GM19468 (cell line): Measurements from ENCODE around the gene GATAD2B.
"Not testable (repeated sequence)": the region's sequence is repeated elsewhere in the genome, so short reads cannot be mapped to it uniquely, and the experiment has no call there.

ENCODE experiments used
- ATAC-seq: cut with Tn5 transposase; IDR thresholded peaks from one replicate; pipeline ENCODE4 v1.9.1; 2021; ENCODE audit warnings: mild to moderate bottlenecking, moderate library complexity, moderate number of reproducible peaks; ENCODE audit not compliant: unreplicated experiment; ENCODE audit errors: extremely low read depth

The GATAD2B gene

DNA sequence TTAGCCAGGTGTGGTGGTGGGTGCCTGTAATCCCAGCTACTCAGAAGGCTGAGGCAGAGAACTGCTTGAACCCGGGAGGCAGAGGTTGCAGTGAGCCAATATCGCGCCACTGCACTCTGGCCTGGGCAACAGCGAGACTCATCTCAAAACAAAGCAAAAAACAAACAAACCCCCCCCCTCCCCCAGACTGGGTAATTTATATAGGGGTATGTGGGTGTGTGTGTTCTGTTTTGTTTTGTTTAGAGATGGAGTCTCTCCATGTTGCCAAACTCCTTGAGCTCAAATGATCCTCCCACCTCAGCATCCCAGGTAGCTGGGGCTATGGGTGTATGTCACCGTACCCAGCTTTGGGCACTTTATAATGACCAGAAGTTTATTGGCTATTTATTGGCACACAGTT is 74.0 kb downstream of the GATAD2B start:
- ATAC-seq = no peak

DNA sequence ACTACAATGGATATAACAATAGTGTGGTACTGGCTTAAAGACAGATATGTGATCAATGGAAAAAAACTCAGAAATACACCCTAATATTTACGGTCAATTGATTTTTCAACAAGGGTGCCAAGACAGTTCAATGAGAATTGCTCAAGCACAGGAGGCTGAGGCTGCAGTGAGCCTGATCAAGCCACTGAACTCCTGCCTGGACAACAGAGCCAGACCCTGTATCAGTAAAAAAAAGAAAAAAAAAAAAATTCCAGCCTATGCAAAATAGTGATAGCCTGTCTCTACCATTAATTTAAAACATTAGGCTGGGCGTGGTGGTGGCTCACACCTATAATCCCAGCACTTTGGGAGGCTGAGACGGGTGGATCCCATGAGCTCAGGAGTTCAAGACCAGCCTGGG is 77.6 kb downstream of the GATAD2B start:
- no peak for ATAC-seq

DNA sequence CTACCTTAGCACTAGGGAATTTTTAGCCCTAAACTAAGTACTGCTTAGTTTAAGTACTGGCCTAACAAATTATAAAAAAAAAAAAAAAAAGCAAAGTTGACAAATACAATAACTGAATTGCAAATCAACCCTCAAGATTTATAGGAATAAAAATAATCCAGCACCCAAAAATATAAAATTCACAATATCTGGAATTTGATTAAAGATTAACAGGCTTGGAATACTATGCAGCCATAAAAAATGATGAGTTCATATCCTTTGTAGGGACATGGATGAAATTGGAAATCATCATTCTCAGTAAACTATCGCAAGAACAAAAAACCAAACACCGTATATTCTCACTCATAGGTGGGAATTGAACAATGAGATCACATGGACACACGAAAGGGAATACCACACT is 78.4 kb downstream of the GATAD2B start:
- ATAC-seq = not testable (repeated sequence)

DNA sequence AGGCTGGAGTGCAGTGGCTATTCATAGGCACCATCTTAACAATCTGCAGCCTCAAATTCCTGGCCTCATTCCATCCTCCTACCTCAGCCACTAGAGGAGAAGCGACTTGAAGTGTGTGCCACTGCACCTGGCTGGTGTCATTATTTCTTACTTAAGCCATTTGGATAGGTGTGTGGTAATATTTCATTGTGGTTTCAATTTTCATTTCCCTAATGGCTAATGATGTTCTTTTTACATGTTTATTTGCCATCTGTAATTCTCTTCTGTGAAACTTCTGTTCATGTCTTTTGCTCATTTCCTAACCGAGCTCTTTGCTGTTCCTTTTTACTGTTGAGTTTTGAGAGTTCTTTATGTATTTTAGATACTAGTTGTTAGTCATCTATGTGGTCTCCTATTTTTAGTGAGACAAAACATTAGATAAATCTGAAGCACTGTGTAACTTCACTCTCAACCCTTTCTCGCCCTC is 80.7 kb downstream of the GATAD2B start:
- ATAC-seq = peak; percentile 64

DNA sequence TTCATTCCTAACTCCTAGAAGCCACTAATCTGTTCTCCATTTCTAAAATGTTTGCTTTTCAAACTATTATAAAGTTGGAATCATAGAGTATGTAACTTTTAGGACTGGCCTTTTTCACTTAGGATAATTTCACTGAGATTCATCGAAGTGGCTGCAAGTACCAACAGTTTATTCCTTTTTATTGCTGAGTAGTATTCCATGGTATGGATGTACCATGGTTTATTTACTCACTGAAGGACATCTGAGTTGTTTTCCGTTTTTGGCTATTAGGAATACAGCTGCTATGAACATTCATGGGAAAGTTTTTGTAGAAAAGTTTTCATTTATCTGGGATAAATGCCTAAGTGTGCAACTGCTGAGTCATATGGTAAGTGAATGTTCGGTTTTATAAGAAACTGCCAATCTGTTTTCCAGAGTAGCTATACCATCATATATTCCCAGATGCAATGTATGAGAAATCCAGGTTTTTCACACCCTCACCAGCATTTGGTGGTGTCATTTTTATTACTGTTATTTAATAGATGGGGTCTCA is 81.2 kb downstream of the GATAD2B start:
- no peak for ATAC-seq

DNA sequence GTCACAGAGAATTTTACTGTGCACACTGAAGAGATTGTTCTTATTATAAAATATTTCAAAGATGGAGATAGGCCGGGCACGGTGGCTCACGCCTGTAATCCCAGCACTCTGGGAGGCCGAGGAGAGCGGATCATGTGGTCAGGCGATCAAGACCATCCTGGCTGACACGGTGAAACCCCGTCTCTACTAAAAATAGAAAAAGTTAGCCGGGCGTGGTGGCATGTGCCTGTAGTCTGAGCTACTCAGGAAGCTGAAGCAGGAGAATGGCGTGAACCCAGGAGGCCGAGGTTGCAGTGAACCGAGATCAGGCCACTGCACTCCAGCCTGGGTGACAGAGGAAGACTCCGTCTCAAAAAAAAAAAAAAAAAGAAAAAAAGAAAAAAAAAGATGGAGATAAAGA is 82.0 kb downstream of the GATAD2B start:
- not testable (repeated sequence) for ATAC-seq

DNA sequence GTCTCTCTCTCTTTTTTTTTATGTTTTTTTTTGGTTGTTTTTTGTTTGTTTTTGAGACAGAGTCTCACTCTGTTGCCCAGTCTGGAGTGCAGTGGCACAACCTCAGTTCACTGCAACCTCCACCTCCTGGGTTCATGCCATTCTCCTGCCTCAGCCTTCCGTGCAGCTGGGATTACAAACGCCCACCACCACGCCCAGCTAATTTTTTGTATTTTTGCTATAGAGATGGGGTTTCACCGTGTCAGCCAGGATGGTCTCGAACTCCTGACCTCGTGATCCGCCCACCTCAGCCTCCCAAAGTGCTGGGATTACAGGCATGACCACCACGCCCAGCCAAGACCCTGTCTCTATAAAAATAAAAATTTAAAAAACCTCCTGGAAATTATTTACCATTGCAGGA is 88.8 kb downstream of the GATAD2B start:
- ATAC-seq = not testable (repeated sequence)

DNA sequence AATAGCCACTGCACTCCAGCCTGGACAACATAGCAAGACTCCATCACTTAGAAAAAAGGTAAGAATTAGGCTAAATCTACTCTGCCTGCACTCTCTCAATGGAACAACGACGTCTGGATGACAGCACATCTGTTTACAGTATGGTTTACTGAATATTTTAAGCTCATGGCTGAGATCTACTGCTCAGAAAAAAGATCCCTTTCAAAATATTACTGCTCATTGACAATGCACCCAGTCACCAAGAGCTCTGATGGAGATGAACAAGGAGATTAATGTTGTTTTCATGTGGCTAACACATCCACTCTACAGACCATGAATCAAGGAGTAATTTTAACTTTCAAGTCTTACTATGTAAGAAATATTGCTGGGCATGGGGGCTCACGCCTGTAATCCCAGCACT is 89.6 kb downstream of the GATAD2B start:
- no peak for ATAC-seq

DNA sequence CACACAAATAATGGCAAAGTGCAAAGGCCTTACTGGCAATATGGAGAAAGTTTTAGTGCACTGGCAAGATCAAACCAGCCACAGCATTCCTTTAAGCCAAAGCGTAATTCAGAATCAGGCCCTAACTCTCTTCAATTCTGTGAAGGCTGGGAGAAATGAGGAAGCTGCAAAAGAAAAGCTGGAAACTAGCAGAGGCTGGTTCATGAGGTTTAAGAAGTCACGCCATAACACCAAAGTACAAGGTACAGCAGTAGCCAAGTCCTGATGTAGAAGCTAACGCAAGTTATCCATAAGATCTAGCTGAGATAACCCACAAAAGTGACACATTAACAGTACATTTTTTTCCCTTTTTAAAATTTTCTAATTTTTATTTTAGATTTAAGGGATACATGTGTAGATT is 90.5 kb downstream of the GATAD2B start:
- no peak for ATAC-seq

DNA sequence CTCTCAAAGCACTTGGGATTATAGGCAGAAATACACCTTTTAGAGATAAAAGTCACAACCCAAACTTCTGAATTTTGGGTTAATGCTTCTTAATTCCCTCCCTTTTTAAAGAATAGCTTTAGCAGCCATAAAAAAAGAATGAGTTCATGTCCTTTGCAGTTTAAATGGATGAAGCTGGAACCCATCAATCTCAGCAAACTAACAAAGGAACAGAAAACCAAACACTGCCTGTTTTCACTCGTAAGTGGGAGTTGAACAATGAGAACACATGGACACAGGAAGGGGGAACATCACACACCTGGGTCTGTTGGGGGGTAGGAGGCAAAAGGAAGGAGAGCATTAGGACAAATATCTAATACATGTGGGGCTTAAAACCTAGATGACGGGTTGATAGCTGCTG is 91.7 kb downstream of the GATAD2B start:
- ATAC-seq = no peak

DNA sequence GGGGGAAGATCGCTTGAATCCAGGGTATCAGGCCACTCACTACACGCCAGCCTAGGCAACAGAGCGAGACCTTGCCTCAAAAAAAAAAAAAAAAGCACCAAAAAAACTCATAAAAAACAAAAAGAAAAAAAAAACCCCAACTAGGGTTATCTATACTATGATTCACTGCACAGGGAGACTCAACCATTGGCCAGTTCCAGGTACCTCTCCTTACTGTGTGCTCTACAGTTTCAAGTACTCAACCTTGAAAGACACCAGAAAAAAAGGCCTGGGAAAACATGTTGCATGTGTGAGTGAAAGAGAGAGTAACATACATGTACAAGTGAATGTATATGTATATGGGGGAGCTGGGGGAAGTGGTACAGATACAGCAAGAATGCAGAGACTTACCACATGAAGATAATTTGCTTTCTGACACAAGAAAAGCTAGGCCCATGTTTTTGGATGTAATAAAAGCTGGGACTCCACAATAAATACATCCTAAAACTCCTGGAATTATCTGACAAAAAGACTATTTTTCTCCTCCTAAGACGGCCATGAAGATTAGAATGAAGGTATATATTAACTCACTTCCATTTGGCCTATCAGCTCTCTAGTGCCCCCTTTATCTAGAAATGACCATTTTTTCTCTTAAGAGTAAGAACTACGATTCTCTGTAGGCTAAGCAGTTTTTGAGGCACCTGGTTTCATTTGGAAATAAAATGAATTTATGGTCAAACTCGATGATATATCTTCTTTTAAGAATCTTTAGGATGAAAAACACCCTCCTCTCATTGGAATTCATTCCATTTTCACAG is 95.4 kb downstream of the GATAD2B start:
- no peak for ATAC-seq

DNA sequence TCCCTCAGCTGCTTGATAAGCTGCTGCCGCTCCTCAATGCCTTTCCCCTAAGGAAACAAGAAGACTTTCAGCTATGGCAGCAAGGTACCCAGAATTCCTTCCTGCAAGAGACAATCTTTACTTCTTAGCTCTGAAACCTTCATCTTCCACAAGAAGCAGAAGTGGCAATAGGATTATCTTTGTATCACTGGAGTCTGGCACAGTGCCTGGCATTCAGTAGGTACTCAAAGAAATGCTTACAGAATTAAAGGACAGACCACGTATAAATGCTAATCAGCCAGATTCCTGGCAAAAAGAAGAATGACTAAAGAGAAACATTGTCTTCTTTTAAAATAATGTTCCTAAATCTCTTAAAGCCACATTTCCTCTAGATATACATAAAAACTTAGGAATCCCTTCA is 103.9 kb downstream of the GATAD2B start:
- no peak for ATAC-seq

DNA sequence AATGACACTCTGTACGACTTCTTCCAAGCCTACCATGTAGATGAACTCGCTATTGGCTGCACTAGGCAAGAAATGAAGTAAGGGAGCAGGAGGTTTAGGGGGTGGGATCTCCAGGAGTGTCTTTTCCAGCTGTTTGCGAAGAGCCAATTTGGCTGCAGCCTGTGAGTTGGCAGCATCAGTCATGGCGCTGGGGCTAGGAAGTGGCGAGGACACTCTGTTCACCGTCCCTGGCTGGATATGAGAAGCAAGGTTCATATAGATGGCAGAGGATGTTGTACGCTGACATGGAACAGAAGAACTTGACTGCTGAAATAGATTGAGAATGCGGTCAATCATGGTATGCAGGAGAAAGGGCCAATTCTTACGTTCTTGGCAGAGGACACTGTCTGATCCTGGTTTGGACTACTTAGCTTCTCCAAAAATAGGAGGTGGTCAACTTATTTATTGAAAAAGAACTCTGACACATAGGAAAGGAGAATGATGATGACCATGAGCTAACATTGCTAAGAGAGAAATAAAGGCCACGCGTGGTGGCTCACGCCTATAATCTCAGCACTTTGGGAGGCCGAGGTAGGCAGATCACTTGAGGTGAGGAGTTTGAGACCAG is 106.4 kb downstream of the GATAD2B start:
- ATAC-seq = no peak

DNA sequence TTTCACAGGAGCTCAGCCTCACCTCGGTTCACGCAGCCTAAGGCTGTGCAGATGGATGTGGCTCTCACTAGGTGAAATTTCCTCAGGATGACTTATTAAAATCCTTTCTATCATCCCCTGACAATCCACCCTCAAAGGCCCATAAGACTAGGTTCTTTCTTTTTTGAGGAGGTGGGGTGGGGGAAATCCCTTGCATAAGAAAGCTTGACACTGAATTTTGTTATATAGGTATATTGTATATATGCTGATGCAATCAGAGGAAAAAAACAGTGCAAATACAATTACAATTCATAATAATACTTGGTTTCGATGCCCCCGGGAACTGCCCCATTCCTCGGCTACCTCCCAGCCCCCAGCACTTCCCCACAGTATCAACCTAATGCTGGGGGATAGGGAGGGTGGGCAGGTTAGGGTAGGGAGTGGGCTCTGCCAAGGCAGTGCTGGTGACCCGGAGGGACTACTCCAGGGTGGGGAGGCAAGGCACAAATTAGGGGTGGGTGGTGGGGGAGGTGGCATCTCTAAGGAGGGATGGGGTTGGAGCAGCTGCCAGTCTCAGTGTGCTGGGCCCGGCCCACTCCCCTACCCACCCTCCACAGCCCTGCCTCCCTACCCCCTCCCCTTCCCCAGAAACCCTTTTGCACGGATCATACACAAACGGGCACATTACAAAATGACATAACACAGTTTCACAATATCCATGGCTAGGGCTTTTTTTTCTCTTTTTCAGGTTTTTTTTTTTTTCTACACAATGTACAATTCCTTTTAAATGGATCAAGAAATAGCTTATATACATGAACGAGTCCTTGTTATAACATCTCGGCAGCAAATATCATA is 116.7 kb downstream of the GATAD2B start:
- ATAC-seq = no peak

DNA sequence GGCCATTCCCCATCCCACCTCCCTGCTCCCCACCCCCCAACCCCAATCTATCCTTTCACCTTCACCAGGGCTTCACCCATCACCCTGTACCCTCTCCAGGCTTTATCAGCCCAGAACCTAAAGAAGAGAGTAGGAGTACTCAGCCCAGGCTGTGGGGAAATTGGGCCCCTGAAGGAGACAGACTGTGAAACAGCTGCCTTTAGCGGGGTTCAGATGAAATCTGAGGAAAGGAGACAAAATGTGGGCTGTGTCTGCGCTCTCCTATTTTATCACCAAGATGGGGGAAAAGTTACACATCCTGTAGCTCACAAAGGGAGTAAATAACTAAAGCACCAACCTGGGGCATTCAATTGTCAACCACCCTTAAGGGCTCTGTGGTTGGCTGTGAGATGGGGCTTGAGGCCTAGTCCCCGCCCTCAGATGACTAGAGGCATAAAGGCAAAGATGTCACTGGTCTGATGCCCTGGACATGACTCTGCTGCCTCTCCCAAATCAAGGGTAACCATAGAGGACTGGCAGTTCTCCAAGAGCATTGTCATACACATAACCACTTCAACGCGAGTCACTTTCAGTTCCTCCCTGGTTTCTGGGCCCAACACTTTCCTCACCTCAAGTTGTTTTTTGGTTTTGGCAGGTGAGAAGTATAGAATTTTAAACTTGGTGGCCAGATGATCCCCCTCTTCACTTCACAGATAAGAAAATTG is 117.6 kb downstream of the GATAD2B start:
- peak; percentile 95 for ATAC-seq

DNA sequence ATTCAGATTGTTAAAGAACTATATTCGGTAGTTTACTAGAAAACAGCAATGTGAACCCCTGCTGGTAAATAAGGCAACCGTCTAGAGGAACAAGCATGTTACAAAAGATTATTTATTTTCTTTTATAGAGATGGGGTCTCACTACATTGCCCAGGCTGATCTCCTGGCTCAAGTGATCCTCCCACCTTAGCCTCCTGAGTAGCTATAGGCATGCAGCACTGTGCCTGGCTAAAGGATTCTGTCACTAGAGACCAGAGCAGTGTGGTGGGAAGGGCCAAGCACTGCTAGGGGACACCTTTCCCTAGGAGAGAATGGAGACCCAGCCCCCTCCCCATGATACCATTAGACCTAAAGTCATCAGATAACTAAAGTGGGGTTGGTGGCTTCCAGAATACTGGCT is 118.7 kb downstream of the GATAD2B start:
- ATAC-seq = no peak

DNA sequence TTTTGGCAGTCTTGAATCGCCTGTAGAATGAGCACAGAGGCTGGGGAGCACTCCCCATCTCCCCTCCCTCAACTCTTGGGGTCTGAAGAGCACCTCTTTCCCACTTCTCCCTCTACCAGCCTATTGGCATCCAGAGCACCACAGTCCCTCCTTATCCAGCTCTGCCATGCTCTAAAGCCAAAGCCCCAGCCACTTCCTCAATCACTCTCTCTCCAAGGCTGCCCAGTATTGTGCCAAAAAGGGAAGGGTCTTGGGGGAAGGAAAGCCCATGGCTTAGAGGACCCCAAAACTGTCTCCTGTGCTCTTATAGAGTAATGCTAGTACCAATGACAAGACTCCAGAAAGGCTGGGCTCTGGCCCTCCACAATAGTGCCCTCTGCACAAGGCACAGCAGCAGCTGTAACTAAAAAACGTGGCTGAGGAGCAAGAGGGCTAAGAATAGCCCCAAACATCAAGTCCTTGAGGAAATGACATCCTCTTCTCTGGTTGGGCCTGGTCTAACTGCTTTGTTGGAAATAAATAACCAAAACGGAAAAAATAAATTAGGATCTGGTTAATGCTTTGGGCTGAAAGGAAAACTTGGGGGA is 119.2 kb downstream of the GATAD2B start:
- no peak for ATAC-seq

DNA sequence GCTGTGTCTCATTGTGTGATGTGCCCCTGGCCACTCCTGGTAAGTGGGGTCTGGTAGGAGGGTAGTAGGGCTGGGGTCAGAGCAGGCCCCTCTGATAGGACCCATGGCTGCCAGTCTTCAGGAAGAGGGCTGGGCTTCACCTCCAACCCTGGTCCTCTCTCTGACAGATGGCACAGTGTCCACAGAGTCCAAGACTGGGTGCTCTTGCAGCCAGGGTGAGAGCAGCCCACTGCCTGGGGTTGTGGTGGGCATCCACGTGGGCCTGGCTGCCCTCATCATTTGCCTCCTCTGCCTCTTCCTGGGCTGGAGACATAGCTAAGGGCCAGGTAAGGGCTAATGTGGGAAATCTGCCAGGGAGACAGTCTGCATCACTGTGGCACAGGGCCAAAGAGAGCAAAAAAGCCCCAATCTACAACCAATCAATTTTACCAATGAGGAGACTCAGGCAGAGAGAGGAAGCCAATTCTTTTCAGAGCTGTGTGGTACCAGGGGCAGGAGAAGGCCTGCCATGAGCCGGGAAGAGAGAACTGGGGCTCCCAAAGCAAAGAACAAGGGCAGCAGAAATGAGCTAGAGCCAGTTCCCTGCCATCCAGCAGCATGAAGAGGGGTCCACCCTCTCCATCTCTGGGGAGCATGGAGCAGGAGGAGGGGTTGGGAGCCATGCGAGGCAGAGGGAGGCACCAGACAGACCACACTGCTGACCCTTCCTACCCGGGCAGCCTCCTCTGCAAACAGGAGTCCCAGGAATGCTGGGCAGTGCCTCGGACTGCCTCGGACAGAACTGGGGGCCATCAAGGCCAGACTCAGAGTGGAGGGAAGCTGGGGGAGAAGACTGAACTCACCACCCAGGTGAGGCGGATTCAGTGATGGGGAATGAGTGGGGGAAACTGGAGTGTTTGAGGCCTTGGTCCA is 120.7 kb downstream of the GATAD2B start:
- no peak for ATAC-seq
